NCI-H187 treated with DMSO at 0.1 percent for 48 hours (cell line): Measurements from ENCODE around the gene MXRA7.
"Not testable (repeated sequence)": the region's sequence is repeated elsewhere in the genome, so short reads cannot be mapped to it uniquely, and the experiment has no call there.

Source experiments
- DNase-seq: peaks from one replicate; lab custom pipeline; 2025; lab: John Stamatoyannopoulos, UW

The MXRA7 gene

GRCh38 chr17:76710863-76711611 lies at the start of gene MXRA7:
MXRA7 (minus strand) TSS chr17:76710965; CDS start chr17:76710946, 19 bp downstream.
- DNase-seq: no peak

- DNase-seq: no peak
These were observed 47.8 kb upstream of the MXRA7 start for GRCh38 chr17:76758570-76758969.

- no peak for DNase-seq
These were observed 46.5 kb upstream of the MXRA7 start for GRCh38 chr17:76757256-76757655.

GRCh38 chr17:76755285-76755684 lies 44.5 kb upstream of the MXRA7 start:
- DNase-seq: no peak

- no peak for DNase-seq
These were observed 42.5 kb upstream of the MXRA7 start for GRCh38 chr17:76753061-76753961.

- no peak for DNase-seq
These were observed 41.2 kb upstream of the MXRA7 start for GRCh38 chr17:76752006-76752405.

GRCh38 chr17:76751416-76751993 lies 40.7 kb upstream of the MXRA7 start:
- no peak for DNase-seq

- DNase-seq: no peak
These were observed 37.9 kb upstream of the MXRA7 start for GRCh38 chr17:76748657-76749056.

- no peak for DNase-seq
These were observed 37.1 kb upstream of the MXRA7 start for GRCh38 chr17:76747716-76748363.

GRCh38 chr17:76745785-76746184 lies 35.0 kb upstream of the MXRA7 start:
- DNase-seq: not testable (repeated sequence)

GRCh38 chr17:76744747-76745146 lies 34.0 kb upstream of the MXRA7 start:
- no peak for DNase-seq

GRCh38 chr17:76742958-76743357 lies 32.2 kb upstream of the MXRA7 start:
- DNase-seq: no peak

- no peak for DNase-seq
These were observed 29.8 kb upstream of the MXRA7 start for GRCh38 chr17:76740329-76741118.

- not testable (repeated sequence) for DNase-seq
These were observed 28.9 kb upstream of the MXRA7 start for GRCh38 chr17:76739568-76740115.

GRCh38 chr17:76738468-76738850 lies 27.7 kb upstream of the MXRA7 start:
- DNase-seq: no peak

- DNase-seq: no peak
These were observed 27.1 kb upstream of the MXRA7 start, which contains the start of gene MFSD11 for GRCh38 chr17:76737676-76738467. MFSD11 (plus strand) TSS chr17:76738119; CDS start chr17:76738353, 234 bp downstream.

- DNase-seq: peak; percentile 90
These were observed 26.4 kb upstream of the MXRA7 start, which contains the start of gene SRSF2 for GRCh38 chr17:76737082-76737675. SRSF2 (minus strand) TSS chr17:76737331; CDS start chr17:76737160, 171 bp downstream.

GRCh38 chr17:76736349-76737081 lies 25.8 kb upstream of the MXRA7 start:
- no peak for DNase-seq
